Neural cell (in vitro differentiated cells): ENCODE measurements around the gene PAK1.

ENCODE experiments used
- CTCF ChIP-seq: fragments of 450-650 bp; IDR thresholded peaks from 2 replicates; pipeline ENCODE4 v1.5.1; 2014; ENCODE audit warnings: antibody characterized with exemption, mild to moderate bottlenecking, moderate library complexity; ENCODE audit not compliant: poor library complexity, severe bottlenecking
- EP300 ChIP-seq: fragments of 450-650 bp; conservative IDR thresholded peaks from 2 replicates; pipeline ENCODE4 v1.6.1; 2014; ENCODE audit warnings: antibody characterized with exemption, mild to moderate bottlenecking, moderate library complexity; ENCODE audit not compliant: poor library complexity, severe bottlenecking
- REST ChIP-seq: IDR thresholded peaks from 2 replicates; pipeline ENCODE4 v1.6.1; 2012; ENCODE audit warnings: borderline replicate concordance

- TF ChIP-seq REST (no peak), CTCF (no peak), EP300 (no peak)
Measured at GRCh38 chr11:77395460-77396173, 78.3 kb downstream of the PAK1 start.
